GM12873 (cell line): Measurements from ENCODE around the gene FHOD3.

Source experiments
- TF ChIP-seq, protein P1 (sequence below): IDR thresholded peaks from 2 replicates; pipeline ENCODE4 v1.5.1; 2012; ENCODE audit warnings: low read depth, mild to moderate bottlenecking, moderate library complexity, low read length, control low read depth; ENCODE audit not compliant: insufficient read depth; ENCODE audit errors: missing control alignments

Gene FHOD3

DNA sequence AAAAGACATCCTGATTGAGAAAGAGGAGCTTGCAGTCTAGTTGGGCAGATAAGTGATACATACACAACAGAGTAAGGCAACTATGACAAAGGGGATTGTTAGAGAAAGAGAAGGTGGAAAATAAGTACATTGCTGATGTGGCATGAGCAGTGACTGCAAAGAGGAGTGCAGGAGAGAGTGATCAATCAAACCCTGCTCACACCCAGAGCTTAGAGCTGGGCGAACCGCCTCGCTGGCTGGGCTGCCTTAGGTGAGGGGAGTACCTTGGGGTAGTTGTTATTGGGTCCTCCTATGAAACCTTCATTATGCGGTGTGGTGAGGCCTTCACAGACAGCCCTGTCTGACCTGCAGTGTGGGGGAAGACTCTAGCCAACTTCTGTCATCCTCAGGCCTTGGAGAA lies 161.7 kb downstream of the FHOD3 start:
- TF ChIP-seq, protein P1, sequence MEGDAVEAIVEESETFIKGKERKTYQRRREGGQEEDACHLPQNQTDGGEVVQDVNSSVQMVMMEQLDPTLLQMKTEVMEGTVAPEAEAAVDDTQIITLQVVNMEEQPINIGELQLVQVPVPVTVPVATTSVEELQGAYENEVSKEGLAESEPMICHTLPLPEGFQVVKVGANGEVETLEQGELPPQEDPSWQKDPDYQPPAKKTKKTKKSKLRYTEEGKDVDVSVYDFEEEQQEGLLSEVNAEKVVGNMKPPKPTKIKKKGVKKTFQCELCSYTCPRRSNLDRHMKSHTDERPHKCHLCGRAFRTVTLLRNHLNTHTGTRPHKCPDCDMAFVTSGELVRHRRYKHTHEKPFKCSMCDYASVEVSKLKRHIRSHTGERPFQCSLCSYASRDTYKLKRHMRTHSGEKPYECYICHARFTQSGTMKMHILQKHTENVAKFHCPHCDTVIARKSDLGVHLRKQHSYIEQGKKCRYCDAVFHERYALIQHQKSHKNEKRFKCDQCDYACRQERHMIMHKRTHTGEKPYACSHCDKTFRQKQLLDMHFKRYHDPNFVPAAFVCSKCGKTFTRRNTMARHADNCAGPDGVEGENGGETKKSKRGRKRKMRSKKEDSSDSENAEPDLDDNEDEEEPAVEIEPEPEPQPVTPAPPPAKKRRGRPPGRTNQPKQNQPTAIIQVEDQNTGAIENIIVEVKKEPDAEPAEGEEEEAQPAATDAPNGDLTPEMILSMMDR, result no peak

DNA sequence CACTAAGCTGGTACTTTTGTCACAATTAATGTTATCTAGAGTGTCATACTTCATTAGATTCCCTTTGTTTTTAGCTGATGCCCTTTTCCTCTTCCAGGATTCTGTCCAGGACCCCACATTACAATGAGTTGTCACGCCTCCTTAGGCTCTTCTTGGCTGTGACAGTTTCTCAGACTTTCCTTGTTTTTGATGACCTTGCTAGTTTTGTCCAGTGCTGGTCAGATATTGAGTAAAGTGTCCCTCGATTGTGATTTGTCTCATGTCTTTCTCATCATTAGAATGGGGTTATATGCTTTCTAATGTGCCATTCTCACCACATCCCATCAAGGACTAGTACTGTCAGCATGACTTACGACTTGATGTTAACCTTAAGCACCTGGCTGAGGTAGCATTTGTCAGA lies 162.3 kb downstream of the FHOD3 start:
- TF ChIP-seq, protein P1, result no peak

DNA sequence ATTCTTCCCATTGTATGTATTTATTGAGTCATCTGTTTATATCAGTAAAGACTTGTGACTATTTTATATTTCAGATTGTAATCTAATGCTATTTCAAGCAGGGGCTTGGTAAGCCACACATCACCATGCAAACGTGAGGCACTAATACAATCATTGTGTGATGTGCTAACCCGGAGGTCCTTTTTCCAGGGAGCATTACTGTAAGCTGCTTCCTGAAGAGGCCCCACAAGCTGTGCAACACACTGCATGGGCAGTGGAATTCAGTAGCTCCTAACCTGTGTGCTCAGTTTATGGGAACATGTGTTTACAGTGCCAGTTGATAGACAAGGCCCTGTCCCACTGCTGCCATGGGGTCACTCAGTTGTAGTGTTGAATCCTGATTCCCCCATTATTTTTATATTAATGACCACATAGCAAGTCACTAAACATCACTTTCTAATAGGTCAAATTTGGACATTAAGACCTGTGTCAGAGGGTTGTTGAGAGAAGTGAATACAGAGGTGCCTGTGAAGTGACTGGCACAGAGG lies 162.9 kb downstream of the FHOD3 start:
- TF ChIP-seq, protein P1, result no peak

DNA sequence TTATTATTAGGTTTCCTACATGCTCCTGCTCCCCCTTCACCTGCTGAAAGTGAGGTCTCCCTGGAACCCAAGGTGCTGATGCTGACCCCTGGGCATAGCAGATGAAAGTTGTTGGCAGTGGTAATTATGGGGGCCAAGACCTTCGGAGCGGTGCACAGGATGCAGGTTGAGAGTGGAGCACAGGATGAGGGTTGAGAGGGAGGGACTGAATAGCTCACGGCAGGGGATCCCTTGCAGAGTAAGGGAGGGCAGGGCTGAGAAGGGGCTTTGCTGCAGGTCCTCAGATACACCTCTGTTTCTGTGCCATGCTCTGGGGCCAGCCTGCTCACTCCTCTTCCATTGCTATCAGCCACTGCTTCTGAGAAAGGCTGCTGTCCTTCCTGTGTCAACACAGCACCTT lies 163.3 kb downstream of the FHOD3 start:
- TF ChIP-seq, protein P1, result no peak

DNA sequence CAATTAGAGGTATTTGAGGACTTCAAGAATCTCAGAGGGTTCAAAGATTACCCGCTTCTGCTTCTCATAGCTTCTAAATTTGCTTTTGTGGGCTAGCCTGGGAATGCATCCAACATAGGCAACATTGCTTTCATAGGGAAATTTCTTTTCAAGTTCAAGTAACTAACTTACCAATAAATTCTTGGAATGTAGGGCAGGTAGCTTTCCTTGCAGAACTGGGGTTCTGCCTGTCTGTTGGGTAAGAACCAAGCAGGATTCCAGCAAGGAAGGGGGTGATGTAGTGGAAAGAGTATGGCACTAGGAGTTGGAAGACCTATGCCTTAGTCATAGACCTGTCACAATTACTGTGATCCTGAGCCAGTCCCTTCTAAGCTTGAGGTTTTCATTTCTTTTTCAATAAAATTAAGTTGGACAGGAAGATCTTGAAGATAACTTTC lies 164.1 kb downstream of the FHOD3 start:
- TF ChIP-seq, protein P1, result no peak

DNA sequence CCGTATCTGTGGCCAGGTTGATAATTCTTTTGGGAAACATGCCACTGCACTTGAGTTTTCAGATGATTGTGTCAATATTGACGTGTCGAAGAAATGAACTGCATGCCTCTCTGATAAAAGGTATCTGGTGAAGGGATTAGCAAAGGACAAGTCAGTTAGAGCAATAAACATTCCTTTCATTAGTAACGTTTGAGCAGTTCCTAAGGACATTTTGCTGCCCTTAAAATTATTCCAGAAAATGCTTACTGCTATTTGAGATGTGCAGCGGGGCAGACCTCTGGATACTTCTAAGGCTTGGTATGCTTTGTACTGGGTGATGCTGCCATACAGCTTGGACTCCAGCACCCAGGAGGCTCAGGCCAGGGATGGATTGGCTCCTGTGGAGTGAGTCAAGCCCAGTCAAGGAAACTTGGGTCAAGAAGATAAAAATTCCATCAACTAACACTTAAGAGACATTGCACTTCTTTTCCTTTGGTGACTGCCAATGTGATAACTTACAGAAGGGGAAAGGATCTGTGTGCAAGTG lies 166.7 kb downstream of the FHOD3 start:
- TF ChIP-seq, protein P1, result no peak

DNA sequence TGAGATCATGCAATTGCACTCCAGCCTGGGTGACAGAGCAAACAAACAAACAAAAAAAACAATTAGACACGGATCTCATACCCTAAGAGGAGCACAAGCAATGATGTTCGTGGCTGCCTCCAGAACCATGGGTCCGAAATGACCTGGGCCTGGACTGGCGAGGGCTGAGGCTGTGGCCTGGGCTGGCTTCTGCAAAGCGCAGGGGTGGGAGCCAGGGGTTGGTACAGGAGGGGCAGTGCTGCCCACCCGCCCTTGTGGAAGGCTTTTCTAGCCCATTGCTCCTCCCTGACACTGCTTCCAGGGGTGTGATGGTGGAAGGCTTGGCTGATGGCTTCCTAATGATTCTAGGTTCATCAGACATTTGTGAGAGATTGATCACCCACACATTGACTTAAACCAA lies 167.8 kb downstream of the FHOD3 start:
- TF ChIP-seq, protein P1, result no peak
